Keratinocyte (primary cell): ENCODE results near the gene DIO3.

ENCODE experiments used
- EZH2 ChIP-seq: IDR thresholded peaks from one replicate; pipeline ENCODE4 v1.6.1; 2012; ENCODE audit warnings: inconsistent platforms, mild to moderate bottlenecking, low read length, moderate library complexity
- TF ChIP-seq, protein P1 (sequence below), 3 experiments: IDR thresholded peaks in 1 of 3; conservative IDR thresholded peaks in 1 of 3; optimal IDR thresholded peaks in 1 of 3; 2 replicates in 2 of 3; 3 replicates in 1 of 3; pipeline versions ENCODE3 to v1.5.1; 2011; ENCODE audit warnings: low read length in 3 of 3, mild to moderate bottlenecking in 3 of 3, moderate library complexity in 2 of 3, control low read depth in 1 of 3, inconsistent platforms in 1 of 3; ENCODE audit not compliant: insufficient read depth in 2 of 3; ENCODE audit errors: extremely low read depth in 1 of 3

GRCh38 chr14:101527987-101528386 is 33.3 kb upstream of the DIO3 start:
- TF ChIP-seq, protein P1, sequence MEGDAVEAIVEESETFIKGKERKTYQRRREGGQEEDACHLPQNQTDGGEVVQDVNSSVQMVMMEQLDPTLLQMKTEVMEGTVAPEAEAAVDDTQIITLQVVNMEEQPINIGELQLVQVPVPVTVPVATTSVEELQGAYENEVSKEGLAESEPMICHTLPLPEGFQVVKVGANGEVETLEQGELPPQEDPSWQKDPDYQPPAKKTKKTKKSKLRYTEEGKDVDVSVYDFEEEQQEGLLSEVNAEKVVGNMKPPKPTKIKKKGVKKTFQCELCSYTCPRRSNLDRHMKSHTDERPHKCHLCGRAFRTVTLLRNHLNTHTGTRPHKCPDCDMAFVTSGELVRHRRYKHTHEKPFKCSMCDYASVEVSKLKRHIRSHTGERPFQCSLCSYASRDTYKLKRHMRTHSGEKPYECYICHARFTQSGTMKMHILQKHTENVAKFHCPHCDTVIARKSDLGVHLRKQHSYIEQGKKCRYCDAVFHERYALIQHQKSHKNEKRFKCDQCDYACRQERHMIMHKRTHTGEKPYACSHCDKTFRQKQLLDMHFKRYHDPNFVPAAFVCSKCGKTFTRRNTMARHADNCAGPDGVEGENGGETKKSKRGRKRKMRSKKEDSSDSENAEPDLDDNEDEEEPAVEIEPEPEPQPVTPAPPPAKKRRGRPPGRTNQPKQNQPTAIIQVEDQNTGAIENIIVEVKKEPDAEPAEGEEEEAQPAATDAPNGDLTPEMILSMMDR (optimal IDR thresholded peaks at IDR 0.05 in 1 of 3, IDR thresholded peaks at IDR 0.05 in 1 of 3, conservative IDR thresholded peaks at IDR 0.05 in 1 of 3; ENCODE audit: extremely low read depth in 1 of 3, insufficient read depth in 2 of 3, low read length in 3 of 3) = no peak
- no peak for TF ChIP-seq EZH2
